Astrocyte (in vitro differentiated cells and primary cell): ENCODE results near the gene ANKRD49. TPM values are rescaled to one million over a fixed set of nuclear protein-coding genes. Genes with fewer than 3 reads are reported as not detected.

Source experiments
- DNase-seq: peaks from one replicate; pipeline ENCODE4 v3.0.0-alpha.2; 2010; ENCODE audit warnings: low read depth
- FAIRE-seq: peaks from 2 replicates; lab custom pipeline; 2011; peaks lifted over from hg19 to GRCh38; lab: Jason Lieb, UNC
- H2AFZ ChIP-seq: 2 replicates; pipeline ENCODE4 v1.6.0; 2012; ENCODE audit warnings: low read depth, low read length, inconsistent platforms
- H3K27ac ChIP-seq: 2 replicates; pipeline ENCODE4 v1.5.1; 2011; ENCODE audit warnings: low read depth, low read length, inconsistent platforms
- H3K27me3 ChIP-seq: 2 replicates; pipeline ENCODE4 v1.6.0; 2011; ENCODE audit warnings: low read length, inconsistent platforms; ENCODE audit not compliant: insufficient read depth
- H3K36me3 ChIP-seq: 2 replicates; pipeline ENCODE4 v1.5.1; 2011; ENCODE audit warnings: low read length, inconsistent platforms; ENCODE audit not compliant: insufficient read depth
- H3K4me1 ChIP-seq: 2 replicates; pipeline ENCODE4 v1.5.1; 2011; ENCODE audit warnings: low read length, inconsistent platforms; ENCODE audit not compliant: insufficient read depth
- H3K4me2 ChIP-seq: 2 replicates; pipeline ENCODE4 v1.6.0; 2012; ENCODE audit warnings: low read length, inconsistent platforms
- H3K4me3 ChIP-seq: 2 replicates; pipeline ENCODE4 v1.5.1; 2011; ENCODE audit warnings: low read depth, mild to moderate bottlenecking, low read length, inconsistent platforms; ENCODE audit not compliant: insufficient read depth
- H3K79me2 ChIP-seq: 2 replicates; pipeline ENCODE4 v1.6.0; 2012; ENCODE audit warnings: mild to moderate bottlenecking, low read length, inconsistent platforms; ENCODE audit not compliant: insufficient read depth
- H3K9ac ChIP-seq: 2 replicates; pipeline ENCODE4 v1.6.0; 2012; ENCODE audit warnings: mild to moderate bottlenecking, low read length, inconsistent platforms
- H3K9me3 ChIP-seq: 2 replicates; pipeline ENCODE4 v1.5.1; 2012; ENCODE audit warnings: low read depth, mild to moderate bottlenecking, low read length, inconsistent platforms; ENCODE audit not compliant: insufficient read depth
- H4K20me1 ChIP-seq: 2 replicates; pipeline ENCODE4 v1.6.0; 2012; ENCODE audit warnings: low read length, inconsistent platforms; ENCODE audit not compliant: insufficient read depth
- H3K27ac Mint-ChIP-seq: one replicate; pipeline ENCODE4 v1.8.0; 2021; ENCODE audit warnings: mild to moderate bottlenecking, mixed read lengths; ENCODE audit not compliant: unreplicated experiment
- H3K27me3 Mint-ChIP-seq: one replicate; pipeline ENCODE4 v1.8.0; 2021; ENCODE audit warnings: low read depth, mixed read lengths; ENCODE audit not compliant: unreplicated experiment
- H3K36me3 Mint-ChIP-seq: one replicate; pipeline ENCODE4 v1.8.0; 2021; ENCODE audit warnings: low read depth, mixed read lengths; ENCODE audit not compliant: unreplicated experiment
- H3K4me1 Mint-ChIP-seq: one replicate; pipeline ENCODE4 v1.8.0; 2021; ENCODE audit warnings: low read depth, mixed read lengths; ENCODE audit not compliant: unreplicated experiment
- H3K4me3 Mint-ChIP-seq: one replicate; pipeline ENCODE4 v1.8.0; 2021; ENCODE audit warnings: mild to moderate bottlenecking, moderate library complexity, mixed read lengths; ENCODE audit not compliant: unreplicated experiment
- H3K9me3 Mint-ChIP-seq: one replicate; pipeline ENCODE4 v1.8.0; 2021; ENCODE audit warnings: mild to moderate bottlenecking, mixed read lengths; ENCODE audit not compliant: unreplicated experiment
- CTCF ChIP-seq: IDR thresholded peaks from 2 replicates; pipeline ENCODE4 v1.5.1; 2011; ENCODE audit warnings: low read depth, mild to moderate bottlenecking, inconsistent platforms, low read length, moderate library complexity; ENCODE audit not compliant: insufficient read depth
- EZH2 ChIP-seq: IDR thresholded peaks from 2 replicates; pipeline ENCODE4 v1.6.1; 2012; ENCODE audit warnings: mild to moderate bottlenecking, low read length, inconsistent platforms; ENCODE audit not compliant: insufficient read depth
- total RNA-seq: library from RNA; stranded (reverse); gene quantifications from 2 replicates; pipeline ENCODE4 v1.2.1, GENCODE V29; 2021

Gene ANKRD49
- total RNA-seq, 1 donor from 2014 or later, result 10.3 TPM

GRCh38 chr11:94447149-94447548 lies 46.6 kb upstream of the ANKRD49 start:
- no peak for FAIRE-seq
- no peak overlapping the region for H2AFZ ChIP-seq
- no peaks in the 10 kb centered on the region for H4K20me1 ChIP-seq
- H3K9me3 ChIP-seq, result no peaks in the 10 kb centered on the region
- no peak overlapping the region for H3K4me3 Mint-ChIP-seq
- H3K4me1 Mint-ChIP-seq, result no peaks in the 10 kb centered on the region
- DNase-seq, result no peak
- H3K27ac ChIP-seq, result no peak overlapping the region
- no peak overlapping the region for H3K9ac ChIP-seq
- no peaks in the 10 kb centered on the region for H3K4me1 ChIP-seq
- peaks cover 5% of the 10 kb centered on the region for H3K36me3 ChIP-seq
- H3K27me3 ChIP-seq, result no peaks in the 10 kb centered on the region
- H3K4me2 ChIP-seq, result no peak overlapping the region
- no peaks in the 10 kb centered on the region for H3K36me3 Mint-ChIP-seq
- H3K79me2 ChIP-seq, result no peaks in the 10 kb centered on the region
- no peaks in the 10 kb centered on the region for H3K9me3 Mint-ChIP-seq
- no peak overlapping the region for H3K4me3 ChIP-seq
- H3K27me3 Mint-ChIP-seq, result no peaks in the 10 kb centered on the region
- TF ChIP-seq CTCF, result no peak
- TF ChIP-seq EZH2, result no peak
- no peak overlapping the region for H3K27ac Mint-ChIP-seq

- H3K9ac ChIP-seq, result no peak overlapping the region
- no peaks in the 10 kb centered on the region for H3K27me3 Mint-ChIP-seq
- TF ChIP-seq CTCF (no peak), EZH2 (no peak)
These were observed 44.8 kb upstream of the ANKRD49 start for GRCh38 chr11:94449029-94449428.

GRCh38 chr11:94449437-94449836 lies 44.3 kb upstream of the ANKRD49 start:
- Histone ChIP-seq H3K27ac (no peak overlapping the region), H3K4me1 (no peaks in the 10 kb centered on the region), H3K9ac (no peak overlapping the region), H3K9me3 (no peaks in the 10 kb centered on the region), H3K79me2 (no peaks in the 10 kb centered on the region), H2AFZ (no peak overlapping the region), H3K4me2 (no peak overlapping the region), H3K4me3 (no peak overlapping the region), H4K20me1 (no peaks in the 10 kb centered on the region), H3K36me3 (peaks cover 5% of the 10 kb centered on the region), H3K27me3 (no peaks in the 10 kb centered on the region)
- Mint-ChIP-seq H3K36me3 (peaks cover 3% of the 10 kb centered on the region), H3K27me3 (no peaks in the 10 kb centered on the region), H3K4me1 (no peaks in the 10 kb centered on the region), H3K4me3 (no peak overlapping the region), H3K9me3 (no peaks in the 10 kb centered on the region), H3K27ac (no peak overlapping the region)
- DNase-seq, result peak; percentile 60
- FAIRE-seq, result peak; percentile 63
- TF ChIP-seq EZH2 (no peak), CTCF (no peak)

More at GRCh38 chr11:94449029-94449428, 44.8 kb upstream of the ANKRD49 start:
- Mint-ChIP-seq H3K27ac (no peak overlapping the region), H3K36me3 (peaks cover 3% of the 10 kb centered on the region), H3K4me3 (no peak overlapping the region), H3K9me3 (no peaks in the 10 kb centered on the region), H3K4me1 (no peaks in the 10 kb centered on the region)
- Histone ChIP-seq H3K4me3 (no peak overlapping the region), H3K36me3 (peaks cover 5% of the 10 kb centered on the region), H3K4me2 (no peak overlapping the region), H4K20me1 (no peaks in the 10 kb centered on the region), H3K79me2 (no peaks in the 10 kb centered on the region), H3K27me3 (no peaks in the 10 kb centered on the region), H3K9me3 (no peaks in the 10 kb centered on the region), H3K4me1 (no peaks in the 10 kb centered on the region), H3K27ac (no peak overlapping the region), H2AFZ (no peak overlapping the region)
- DNase-seq, result no peak
- no peak for FAIRE-seq
